LNCaP clone FGC (cell line): Measurements from ENCODE around the gene RPN1.

Experiments used
- DNase-seq: peaks from one replicate; pipeline ENCODE4 v3.0.0-alpha.2; 2011; ENCODE audit warnings: low read depth
- H3K4me3 ChIP-seq: 2 replicates; pipeline ENCODE4 v1.5.1; 2011; ENCODE audit warnings: mild to moderate bottlenecking, low read depth, low read length, control low read depth
- TF ChIP-seq, protein P1 (sequence below): IDR thresholded peaks from 2 replicates; pipeline ENCODE4 v1.5.1; 2012; ENCODE audit warnings: mild to moderate bottlenecking; ENCODE audit not compliant: control insufficient read depth, insufficient read depth; ENCODE audit errors: extremely low read depth

The RPN1 gene

GRCh38 chr3:128650096-128651050, at the start of gene RPN1:
Gene RPN1, minus strand, starts transcription at chr3:128650818. Its CDS starts 18 bp downstream, at chr3:128650800.
- TF ChIP-seq, protein P1, sequence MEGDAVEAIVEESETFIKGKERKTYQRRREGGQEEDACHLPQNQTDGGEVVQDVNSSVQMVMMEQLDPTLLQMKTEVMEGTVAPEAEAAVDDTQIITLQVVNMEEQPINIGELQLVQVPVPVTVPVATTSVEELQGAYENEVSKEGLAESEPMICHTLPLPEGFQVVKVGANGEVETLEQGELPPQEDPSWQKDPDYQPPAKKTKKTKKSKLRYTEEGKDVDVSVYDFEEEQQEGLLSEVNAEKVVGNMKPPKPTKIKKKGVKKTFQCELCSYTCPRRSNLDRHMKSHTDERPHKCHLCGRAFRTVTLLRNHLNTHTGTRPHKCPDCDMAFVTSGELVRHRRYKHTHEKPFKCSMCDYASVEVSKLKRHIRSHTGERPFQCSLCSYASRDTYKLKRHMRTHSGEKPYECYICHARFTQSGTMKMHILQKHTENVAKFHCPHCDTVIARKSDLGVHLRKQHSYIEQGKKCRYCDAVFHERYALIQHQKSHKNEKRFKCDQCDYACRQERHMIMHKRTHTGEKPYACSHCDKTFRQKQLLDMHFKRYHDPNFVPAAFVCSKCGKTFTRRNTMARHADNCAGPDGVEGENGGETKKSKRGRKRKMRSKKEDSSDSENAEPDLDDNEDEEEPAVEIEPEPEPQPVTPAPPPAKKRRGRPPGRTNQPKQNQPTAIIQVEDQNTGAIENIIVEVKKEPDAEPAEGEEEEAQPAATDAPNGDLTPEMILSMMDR = no peak
- peak within 1 kb of the TSS; percentile 99 for H3K4me3 ChIP-seq
- peak; percentile 86 for DNase-seq

GRCh38 chr3:128698211-128699047, 47.8 kb upstream of the RPN1 start:
- no peak for DNase-seq
- H3K4me3 ChIP-seq = no peak overlapping the region
- TF ChIP-seq, protein P1 = no peak

- TF ChIP-seq, protein P1 = no peak
- no peak overlapping the region for H3K4me3 ChIP-seq
- DNase-seq = no peak
These were observed 46.7 kb upstream of the RPN1 start for GRCh38 chr3:128697341-128697740.

GRCh38 chr3:128693696-128694095, 43.1 kb upstream of the RPN1 start:
- no peak overlapping the region for H3K4me3 ChIP-seq

GRCh38 chr3:128689060-128689459, 38.4 kb upstream of the RPN1 start:
- TF ChIP-seq, protein P1 = no peak
- H3K4me3 ChIP-seq = no peak overlapping the region
- no peak for DNase-seq

More at GRCh38 chr3:128693696-128694095, 43.1 kb upstream of the RPN1 start:
- TF ChIP-seq, protein P1 = no peak
- DNase-seq = no peak

- no peak overlapping the region for H3K4me3 ChIP-seq
- TF ChIP-seq, protein P1 = no peak
- no peak for DNase-seq
These were observed 35.8 kb upstream of the RPN1 start for GRCh38 chr3:128686465-128686864.
